CD4-positive, alpha-beta T cell treated with Interleukin-6 for 4 hours (primary cell): Measurements from ENCODE around the gene SLC10A2.

Source experiments
- DNase-seq: peaks from one replicate; pipeline ENCODE4 v3.0.0-alpha.2; 2020; ENCODE audit warnings: mixed read lengths

SLC10A2 gene

DNA sequence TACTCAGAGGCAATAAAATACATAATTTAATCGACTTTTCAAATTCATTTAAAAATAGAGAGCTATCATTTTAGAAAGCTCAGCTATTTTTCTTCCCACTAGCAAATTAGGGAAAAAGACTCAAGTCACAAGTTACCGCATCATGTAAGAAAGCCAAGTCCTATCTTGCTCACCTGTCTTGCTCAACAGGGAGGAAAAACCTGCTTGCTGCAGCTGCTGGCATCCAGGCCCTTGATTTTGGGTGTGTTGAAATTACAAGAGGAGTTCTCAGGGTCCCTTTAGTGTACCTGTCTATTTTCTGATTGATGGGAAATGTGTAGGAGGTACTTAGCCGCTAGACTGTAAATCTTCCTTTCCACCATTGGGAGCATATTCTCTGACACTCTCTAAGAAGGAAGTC lies 22.2 kb downstream of the SLC10A2 start:
- no peak for DNase-seq

DNA sequence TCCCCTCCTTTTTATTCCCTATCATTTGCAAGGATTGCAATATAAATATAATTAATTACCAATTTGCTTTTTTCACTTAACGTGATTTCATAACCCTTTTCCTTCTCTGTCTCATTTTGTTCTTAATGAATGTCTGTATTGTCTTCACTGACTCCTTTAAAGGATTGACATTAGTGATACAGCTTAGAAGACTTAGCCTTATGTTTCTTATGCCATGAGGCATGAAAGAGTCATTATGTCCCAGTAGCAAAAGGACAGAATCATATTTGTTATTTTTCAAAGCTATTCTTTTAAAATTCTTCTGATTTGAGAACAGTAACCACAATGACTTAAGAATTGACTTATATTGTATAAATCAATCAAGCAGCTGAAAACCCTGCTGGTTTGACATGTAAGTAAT lies 26.2 kb downstream of the SLC10A2 start:
- no peak for DNase-seq

DNA sequence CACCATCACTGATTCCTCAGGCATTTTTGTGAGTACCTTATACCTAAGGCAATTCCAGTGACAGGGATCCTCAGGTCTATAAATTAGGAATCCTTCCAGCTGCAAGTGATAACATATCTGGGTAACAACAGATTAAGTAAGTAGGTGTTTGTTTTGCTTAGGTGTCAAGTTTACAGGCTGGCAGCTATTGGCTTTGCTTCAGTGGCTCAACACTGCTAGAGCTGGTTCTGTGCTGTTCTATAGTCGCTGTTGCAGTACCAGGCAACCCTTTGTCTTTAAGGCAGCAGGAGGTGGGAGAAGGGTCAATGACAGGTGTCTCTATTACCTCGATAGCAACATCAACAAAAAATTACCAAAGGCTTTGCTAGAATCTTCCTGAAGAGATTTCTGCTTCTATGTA lies 27.0 kb downstream of the SLC10A2 start:
- DNase-seq = no peak

DNA sequence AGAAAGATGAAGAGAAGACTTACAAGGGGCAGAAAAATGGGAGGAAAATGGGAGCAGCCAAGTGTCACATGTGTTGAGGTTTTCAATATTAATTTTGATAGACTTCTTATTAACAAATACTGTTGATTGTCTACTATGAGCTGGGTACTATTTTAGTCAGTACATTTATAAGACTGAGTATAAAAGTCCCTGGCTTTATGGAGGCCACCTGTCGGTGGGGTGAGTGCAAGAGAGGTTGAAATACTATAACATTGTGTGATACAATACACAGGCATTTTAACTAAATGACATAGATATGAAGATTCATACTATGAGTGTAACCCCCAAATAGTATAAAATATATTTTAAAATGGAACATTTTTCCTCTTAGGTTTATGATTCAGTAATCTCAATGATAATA lies 29.9 kb downstream of the SLC10A2 start:
- DNase-seq = no peak

DNA sequence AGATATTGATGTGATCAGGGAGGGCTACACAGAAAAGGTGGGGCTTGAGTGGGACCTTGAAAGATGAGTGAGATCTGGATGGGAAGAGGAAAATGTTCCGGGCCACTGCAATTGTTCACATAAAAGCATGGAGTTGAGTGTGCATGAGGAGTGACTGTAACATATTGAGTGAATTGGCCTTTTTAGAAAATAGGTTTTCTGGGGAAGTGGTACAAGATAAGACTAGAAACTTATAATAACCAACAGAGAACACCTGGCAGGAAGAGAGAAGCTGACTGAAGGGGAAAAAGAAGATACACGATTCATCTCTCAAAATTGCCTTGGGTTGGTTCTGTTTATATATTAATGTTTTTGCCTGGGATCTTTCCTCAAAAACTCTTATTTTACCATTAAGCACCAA lies 32.2 kb downstream of the SLC10A2 start:
- DNase-seq = no peak

DNA sequence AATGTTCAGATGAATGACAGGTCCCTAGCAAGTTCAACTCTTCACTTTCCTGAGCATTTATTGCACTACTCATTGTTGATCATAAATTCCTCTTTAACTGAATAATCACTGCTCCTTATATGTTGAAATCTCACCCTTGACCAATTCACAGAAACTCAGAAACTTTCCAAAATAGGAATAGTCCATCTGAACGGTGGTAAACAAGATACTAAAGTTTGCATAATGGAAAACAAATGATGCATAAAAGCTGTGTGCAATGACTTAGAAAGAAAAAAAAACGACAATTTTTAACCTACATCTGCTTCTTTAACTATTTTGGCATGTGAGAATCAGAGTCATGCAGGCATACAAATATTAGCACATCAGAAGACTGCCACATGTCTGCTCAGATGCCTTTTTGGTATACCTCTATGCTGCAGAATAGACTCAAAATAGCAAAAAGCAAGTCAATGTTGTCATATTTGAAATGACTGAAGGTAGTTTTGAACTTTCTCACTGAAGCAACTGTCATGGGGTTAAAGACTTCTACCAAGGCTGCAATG lies 34.8 kb downstream of the SLC10A2 start:
- no peak for DNase-seq

DNA sequence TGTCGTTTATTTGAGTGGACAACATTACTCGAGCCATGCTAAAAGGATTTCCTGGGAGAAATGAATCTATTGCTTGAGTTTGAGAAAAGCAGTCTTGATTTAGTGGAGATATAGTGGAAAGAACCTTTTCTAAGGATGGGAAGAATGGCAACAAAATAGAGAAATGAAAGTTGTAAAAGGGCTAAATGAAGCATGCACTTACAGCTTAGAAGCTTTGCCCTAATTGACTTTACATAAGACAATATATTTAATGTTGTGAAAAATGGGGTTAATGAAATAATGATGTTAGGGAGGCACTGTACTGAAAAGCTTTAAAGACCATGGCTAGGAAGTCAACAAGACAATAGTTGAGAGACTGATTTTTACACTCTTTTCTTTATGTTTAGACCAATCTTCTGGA lies 35.4 kb downstream of the SLC10A2 start:
- no peak for DNase-seq

DNA sequence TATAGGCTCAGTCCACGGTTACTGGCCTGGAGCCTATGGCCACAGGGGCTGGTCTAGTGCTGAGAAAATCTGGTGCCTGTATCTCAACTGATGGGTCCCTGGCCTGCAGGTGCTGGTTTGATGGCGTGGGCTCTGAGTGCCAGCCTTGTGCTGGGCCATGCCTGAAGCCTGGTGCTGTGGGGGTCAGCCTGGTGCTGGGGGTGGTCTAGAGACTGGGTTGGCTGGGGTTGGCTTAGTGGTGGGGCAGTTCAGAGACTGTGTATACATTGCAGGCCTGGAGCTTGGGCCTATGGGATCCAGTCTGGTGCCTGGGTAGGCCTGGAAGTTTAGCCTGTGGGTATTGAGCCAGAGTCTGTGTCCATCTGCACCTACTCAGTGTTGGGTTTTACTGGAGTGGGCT lies 36.4 kb downstream of the SLC10A2 start:
- no peak for DNase-seq

DNA sequence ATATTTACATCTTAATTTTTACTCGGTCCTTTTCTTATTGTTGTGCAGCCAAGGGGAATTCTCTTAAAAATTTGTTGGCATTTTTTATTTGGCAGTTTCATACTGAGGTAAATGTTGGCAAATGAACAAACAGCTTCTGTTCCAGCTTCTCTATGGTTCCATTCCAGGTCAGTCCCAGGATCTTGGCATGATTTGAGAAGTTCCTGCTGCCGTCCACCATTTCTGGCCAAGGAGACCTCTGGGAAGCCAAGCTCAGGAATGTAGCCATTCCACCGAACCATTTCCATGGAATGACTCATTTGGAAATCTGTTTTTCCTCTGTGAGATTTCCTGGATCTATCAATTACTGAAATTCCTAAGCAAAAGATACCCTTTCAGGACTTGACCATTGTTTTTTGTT lies 43.9 kb downstream of the SLC10A2 start:
- no peak for DNase-seq

DNA sequence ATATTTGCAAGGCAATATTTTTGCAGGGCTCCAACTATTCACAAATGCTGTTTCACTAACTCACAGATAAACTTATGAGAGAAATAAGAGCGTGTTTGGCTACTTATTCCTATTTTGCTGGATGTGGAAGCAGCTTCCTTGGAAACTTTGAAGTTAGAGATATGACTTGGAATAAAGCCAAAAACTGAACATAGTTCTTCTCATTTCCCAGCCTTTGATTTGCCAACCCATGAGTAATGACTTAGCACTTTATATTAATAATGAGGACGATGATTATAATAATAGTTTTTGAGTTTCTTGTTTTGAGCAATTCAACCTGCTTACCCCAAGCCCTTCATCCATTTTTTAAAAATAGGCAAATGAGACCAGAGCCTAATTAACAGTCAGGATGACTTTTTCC lies 47.7 kb downstream of the SLC10A2 start:
- no peak for DNase-seq

DNA sequence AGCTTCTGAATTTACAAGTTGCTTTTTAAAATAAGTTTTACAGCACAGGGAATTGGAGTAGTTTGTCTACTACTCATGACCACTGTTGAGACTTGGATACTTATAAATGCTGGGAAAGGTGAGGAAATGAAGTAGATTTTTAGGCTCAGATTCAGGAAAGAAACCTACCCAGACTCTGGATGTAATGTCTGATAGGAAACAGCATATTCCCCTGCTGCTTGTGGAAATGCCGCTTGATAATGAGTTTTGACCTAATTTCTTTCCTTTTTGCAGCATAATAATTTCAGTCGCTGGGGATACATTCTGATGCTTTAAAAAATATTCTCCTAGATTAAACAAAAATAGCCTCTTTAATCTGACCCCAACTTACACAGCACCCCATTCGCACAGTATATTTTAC lies 53.6 kb downstream of the SLC10A2 start:
- DNase-seq = no peak

DNA sequence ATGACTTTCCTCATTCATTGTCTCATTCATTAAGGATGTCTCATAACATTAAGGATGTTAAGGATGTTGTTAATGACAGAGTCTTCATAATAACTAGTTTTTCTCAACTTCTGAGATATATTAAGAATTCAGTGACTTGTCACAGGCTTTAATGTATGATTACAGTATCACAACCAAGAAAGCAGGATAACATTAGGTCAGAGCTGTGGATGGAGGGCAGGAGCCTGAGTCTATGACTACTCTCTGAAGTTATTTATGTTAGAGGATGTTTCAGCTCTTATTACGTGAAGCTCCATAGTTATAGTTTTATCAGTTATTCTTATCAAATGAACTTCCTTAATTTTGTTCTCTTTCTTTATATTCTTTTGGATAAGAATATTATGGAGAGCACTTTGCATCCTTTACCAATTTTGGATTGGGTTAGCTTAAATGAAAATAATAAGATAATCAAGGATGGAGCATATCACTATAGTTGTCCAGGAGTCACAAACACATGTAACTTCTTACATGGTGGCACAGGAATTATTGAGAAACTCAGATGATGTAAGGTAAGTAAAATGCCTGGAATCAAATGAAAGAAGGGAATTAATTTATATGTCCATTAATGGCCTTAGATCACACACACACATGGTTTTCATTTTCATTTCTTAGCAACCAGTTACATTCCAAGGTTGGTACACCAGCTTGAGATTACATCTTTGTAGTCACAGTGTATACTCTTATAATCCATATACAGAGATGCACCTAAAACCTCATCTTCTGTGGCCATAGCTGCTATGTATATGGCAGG lies 57.0 kb downstream of the SLC10A2 start:
- no peak for DNase-seq

DNA sequence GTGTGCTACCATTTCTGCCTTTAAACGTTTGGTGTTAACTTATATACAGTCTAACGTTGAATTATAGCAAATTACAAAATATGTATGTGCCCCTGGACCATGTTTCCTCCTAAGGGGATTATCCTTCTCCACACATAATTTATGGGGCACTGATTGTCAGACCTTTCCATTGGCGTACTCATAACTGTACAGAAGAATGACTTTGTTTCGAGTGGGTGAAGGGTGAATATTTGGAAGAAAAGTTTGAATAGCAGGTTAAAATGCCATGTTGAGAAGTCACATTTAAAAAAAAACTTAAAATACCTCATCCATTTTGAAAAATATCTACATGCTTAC lies 58.8 kb downstream of the SLC10A2 start:
- no peak for DNase-seq

DNA sequence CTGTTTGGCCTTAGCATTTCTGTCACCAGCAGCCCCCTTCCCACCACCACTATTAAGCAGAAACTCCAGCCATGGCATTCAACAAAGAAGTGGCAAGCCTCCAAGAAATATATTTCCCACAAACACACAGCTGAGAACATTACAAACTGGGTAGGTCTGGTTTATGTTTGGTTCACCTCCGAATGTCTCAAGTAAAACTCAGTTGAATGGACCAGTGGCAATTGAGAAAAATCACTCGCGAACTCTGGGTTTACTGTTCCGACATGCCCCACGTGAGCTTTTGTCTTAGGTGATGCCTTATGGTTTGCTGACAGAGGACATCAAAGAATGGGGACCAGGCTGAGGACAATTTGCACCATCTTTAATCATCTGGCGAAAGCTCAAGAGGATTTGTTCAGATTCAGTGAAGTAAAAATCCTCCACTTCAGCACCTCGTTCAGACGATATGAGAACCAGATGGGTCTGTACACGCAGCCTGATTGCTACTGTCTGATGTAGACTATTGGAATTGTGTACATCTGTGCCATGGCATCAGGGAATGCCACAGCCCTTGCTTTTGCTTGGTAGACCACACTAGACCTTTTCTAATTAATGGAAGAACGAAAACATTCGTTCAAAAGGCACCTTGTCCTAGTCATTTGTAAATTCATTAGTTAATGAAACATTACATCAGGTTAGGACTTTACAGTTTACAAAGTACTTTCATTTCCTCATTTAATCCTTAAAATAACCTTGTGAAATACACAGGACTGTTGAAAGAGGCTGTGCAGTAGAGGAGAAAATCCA lies 59.4 kb downstream of the SLC10A2 start:
- DNase-seq = no peak

DNA sequence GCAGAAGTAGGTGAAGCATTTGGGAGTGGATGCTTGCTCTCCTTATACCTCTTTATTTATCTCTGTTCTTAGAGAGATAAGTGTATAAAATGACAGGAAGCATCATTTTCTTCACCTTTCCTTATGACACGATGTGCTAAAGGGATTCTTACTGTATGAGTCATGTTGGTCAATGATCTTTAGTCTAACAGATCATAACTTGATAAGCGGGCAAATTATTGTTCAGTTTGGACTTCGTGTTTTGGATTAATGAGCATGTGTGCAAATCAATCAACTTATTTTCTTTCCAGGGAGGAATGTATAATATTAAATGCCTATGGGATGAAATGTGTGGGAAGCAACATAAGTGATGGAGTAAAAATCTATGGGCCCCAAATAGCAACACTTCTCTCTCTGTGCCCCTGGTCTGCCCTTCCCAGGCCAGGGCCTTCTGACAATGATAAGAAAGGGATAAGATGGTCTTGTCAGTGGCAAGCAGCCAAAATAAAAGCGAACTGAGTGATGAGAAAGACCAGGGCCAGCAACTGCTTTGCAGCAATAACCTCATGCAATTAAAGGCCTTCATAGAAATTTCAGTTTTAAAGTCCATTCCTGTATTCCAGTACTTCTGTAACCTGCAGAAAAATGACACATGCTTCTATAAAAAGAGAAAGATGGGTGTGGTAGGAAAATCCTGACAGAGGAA lies 61.4 kb downstream of the SLC10A2 start:
- DNase-seq = no peak

DNA sequence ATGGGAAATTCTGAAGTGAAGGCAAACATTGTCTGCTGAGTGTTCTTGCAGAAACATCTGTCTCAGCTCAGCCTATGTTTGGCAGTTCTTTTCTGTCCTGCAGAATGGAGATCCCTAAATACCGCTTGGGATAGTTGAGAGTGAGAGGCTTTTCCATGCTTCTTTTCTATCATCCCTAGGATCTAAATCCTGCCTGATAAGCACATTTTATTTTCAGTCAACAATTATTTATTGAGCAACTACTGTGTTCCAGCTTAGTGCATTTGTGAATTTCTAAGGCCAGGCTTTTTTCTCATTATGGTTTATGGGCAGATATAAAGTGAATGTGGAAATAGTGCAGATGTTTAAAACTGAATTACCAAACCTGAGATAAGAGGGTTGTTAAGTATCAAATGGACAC lies 62.6 kb downstream of the SLC10A2 start:
- DNase-seq = no peak

DNA sequence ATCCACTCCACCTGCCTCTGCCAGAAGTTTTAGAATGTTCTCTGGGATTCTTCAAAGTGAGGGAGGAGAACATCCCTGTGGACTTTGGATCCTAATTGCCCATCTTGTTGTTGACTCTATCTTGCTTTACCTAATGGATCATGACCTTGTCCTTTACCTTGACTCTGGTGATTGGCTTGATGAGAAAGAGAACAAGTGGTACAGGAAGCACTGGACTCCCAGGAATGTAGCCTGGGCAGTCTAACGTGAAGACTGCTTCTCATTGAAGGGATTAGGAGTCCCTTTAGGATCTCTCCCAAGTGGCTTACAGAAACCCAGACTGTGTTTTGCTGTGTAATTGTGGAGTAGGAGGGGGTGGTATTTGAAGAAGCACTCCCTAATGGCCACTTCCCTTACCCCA lies 63.9 kb downstream of the SLC10A2 start:
- DNase-seq = no peak

DNA sequence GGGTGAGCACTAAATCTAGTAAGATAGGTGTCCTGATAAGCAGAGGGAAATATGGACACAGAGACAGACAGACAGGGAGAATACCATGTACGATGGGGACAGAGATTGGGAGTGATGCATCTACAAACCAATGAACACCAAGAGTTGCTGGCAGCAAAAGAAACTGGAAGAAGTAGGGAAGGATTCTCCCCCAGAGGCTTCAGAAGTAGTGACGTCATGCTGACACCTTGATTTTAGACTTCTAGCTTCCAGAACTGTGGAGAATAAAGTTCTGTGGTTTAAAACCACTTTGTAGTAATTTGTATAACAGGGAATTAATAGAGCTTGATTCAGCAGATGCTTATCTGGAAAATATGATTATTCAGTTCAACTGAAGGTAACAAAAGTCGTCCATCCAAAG lies 66.1 kb downstream of the SLC10A2 start:
- no peak for DNase-seq

DNA sequence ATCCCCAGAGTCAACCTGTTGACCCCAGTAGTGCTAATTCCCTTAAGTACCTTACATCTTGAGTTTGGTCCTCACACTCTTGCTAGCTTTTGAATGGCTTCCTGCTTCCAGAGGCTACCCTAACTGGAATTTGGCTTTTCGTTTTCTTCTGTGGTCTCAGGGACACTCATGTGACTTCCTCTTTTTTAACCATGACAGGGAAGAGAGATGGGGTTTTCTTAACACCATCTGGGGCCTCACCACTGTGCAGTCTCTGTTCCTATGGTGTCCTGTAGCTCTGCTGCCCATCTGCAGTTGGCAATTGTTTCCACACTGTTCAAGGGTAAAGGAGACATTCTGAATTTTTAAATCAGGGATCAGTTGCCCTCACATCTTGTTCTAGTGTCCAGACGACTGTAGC lies 66.7 kb downstream of the SLC10A2 start:
- DNase-seq = no peak
